Rectal smooth muscle tissue (tissue), 1 donor: ENCODE results near the gene SLC48A1.

ENCODE experiments used
- H3K27ac ChIP-seq: one replicate; pipeline ENCODE4 v1.7.0; 2013; ENCODE audit warnings: low read depth, low read length, inconsistent platforms
- H3K27me3 ChIP-seq: one replicate; pipeline ENCODE4 v1.7.0; 2013; ENCODE audit warnings: low read length; ENCODE audit not compliant: control insufficient read depth, insufficient read depth
- H3K36me3 ChIP-seq: one replicate; pipeline ENCODE4 v1.7.0; 2013; ENCODE audit warnings: low read length; ENCODE audit not compliant: control insufficient read depth, insufficient read depth
- H3K4me1 ChIP-seq: one replicate; pipeline ENCODE4 v1.7.0; 2013; ENCODE audit warnings: low read length; ENCODE audit not compliant: control insufficient read depth, insufficient read depth
- H3K4me3 ChIP-seq: one replicate; pipeline ENCODE4 v1.7.0; 2013; ENCODE audit warnings: low read length
- H3K9ac ChIP-seq: one replicate; pipeline ENCODE4 v1.7.0; 2013; ENCODE audit warnings: low read length

The SLC48A1 gene

GRCh38 chr12:47747126-47747525, 25.9 kb upstream of the SLC48A1 start:
- no peak overlapping the region for H3K27ac ChIP-seq
- H3K27me3 ChIP-seq = no peaks in the 10 kb centered on the region
- no peak overlapping the region for H3K4me3 ChIP-seq
- no peak overlapping the region for H3K9ac ChIP-seq
- H3K4me1 ChIP-seq = no peaks in the 10 kb centered on the region
- no peaks in the 10 kb centered on the region for H3K36me3 ChIP-seq

- H3K4me3 ChIP-seq = no peak overlapping the region
- H3K36me3 ChIP-seq = no peaks in the 10 kb centered on the region
- H3K9ac ChIP-seq = no peak overlapping the region
- no peaks in the 10 kb centered on the region for H3K4me1 ChIP-seq
- no peak overlapping the region for H3K27ac ChIP-seq
- no peaks in the 10 kb centered on the region for H3K27me3 ChIP-seq
Observed at GRCh38 chr12:47747596-47748506, 25.2 kb upstream of the SLC48A1 start.

GRCh38 chr12:47748507-47748828, 24.6 kb upstream of the SLC48A1 start:
- H3K27ac ChIP-seq = no peak overlapping the region
- H3K4me3 ChIP-seq = no peak overlapping the region
- no peak overlapping the region for H3K9ac ChIP-seq
- H3K4me1 ChIP-seq = no peaks in the 10 kb centered on the region
- no peaks in the 10 kb centered on the region for H3K27me3 ChIP-seq
- H3K36me3 ChIP-seq = no peaks in the 10 kb centered on the region

- Histone ChIP-seq H3K36me3 (no peaks in the 10 kb centered on the region), H3K4me1 (no peaks in the 10 kb centered on the region), H3K9ac (no peak overlapping the region), H3K4me3 (no peak overlapping the region), H3K27me3 (no peaks in the 10 kb centered on the region), H3K27ac (no peak overlapping the region)
Observed at GRCh38 chr12:47748899-47749298, 24.1 kb upstream of the SLC48A1 start.

- H3K36me3 ChIP-seq = no peaks in the 10 kb centered on the region
Observed at GRCh38 chr12:47750229-47750798, 22.7 kb upstream of the SLC48A1 start.

GRCh38 chr12:47750916-47751470, 22.0 kb upstream of the SLC48A1 start:
- Histone ChIP-seq H3K27me3 (no peaks in the 10 kb centered on the region), H3K4me3 (no peak overlapping the region), H3K4me1 (no peaks in the 10 kb centered on the region), H3K36me3 (no peaks in the 10 kb centered on the region), H3K9ac (no peak overlapping the region), H3K27ac (no peak overlapping the region)

More at GRCh38 chr12:47750229-47750798, 22.7 kb upstream of the SLC48A1 start:
- Histone ChIP-seq H3K9ac (no peak overlapping the region), H3K4me3 (no peak overlapping the region), H3K27ac (no peak overlapping the region), H3K27me3 (no peaks in the 10 kb centered on the region), H3K4me1 (no peaks in the 10 kb centered on the region)

GRCh38 chr12:47751561-47751960, 21.5 kb upstream of the SLC48A1 start:
- Histone ChIP-seq H3K27ac (no peak overlapping the region), H3K36me3 (no peaks in the 10 kb centered on the region), H3K9ac (no peak overlapping the region)

GRCh38 chr12:47752121-47752520, 20.9 kb upstream of the SLC48A1 start:
- H3K4me1 ChIP-seq = no peaks in the 10 kb centered on the region
- H3K27me3 ChIP-seq = no peaks in the 10 kb centered on the region
- H3K36me3 ChIP-seq = no peaks in the 10 kb centered on the region
- H3K27ac ChIP-seq = no peak overlapping the region
- no peak overlapping the region for H3K9ac ChIP-seq
- H3K4me3 ChIP-seq = no peak overlapping the region

More at GRCh38 chr12:47751561-47751960, 21.5 kb upstream of the SLC48A1 start:
- H3K4me1 ChIP-seq = no peaks in the 10 kb centered on the region
- no peak overlapping the region for H3K4me3 ChIP-seq
- no peaks in the 10 kb centered on the region for H3K27me3 ChIP-seq

GRCh38 chr12:47752552-47752951, 20.5 kb upstream of the SLC48A1 start:
- no peak overlapping the region for H3K27ac ChIP-seq
- H3K27me3 ChIP-seq = no peaks in the 10 kb centered on the region
- H3K36me3 ChIP-seq = no peaks in the 10 kb centered on the region
- no peak overlapping the region for H3K4me3 ChIP-seq
- H3K4me1 ChIP-seq = no peaks in the 10 kb centered on the region
- no peak overlapping the region for H3K9ac ChIP-seq

GRCh38 chr12:47753021-47754001, 19.7 kb upstream of the SLC48A1 start:
- Histone ChIP-seq H3K27ac (no peak overlapping the region), H3K36me3 (no peaks in the 10 kb centered on the region), H3K4me3 (no peak overlapping the region), H3K27me3 (no peaks in the 10 kb centered on the region), H3K4me1 (peaks cover 2% of the 10 kb centered on the region), H3K9ac (no peak overlapping the region)

GRCh38 chr12:47754126-47754525, 18.9 kb upstream of the SLC48A1 start:
- H3K4me1 ChIP-seq = peaks cover 5% of the 10 kb centered on the region
- H3K27ac ChIP-seq = no peak overlapping the region
- no peaks in the 10 kb centered on the region for H3K36me3 ChIP-seq
- no peak overlapping the region for H3K4me3 ChIP-seq
- no peak overlapping the region for H3K9ac ChIP-seq
- H3K27me3 ChIP-seq = no peaks in the 10 kb centered on the region

GRCh38 chr12:47754881-47755280, 18.2 kb upstream of the SLC48A1 start:
- Histone ChIP-seq H3K27me3 (no peaks in the 10 kb centered on the region), H3K9ac (no peak overlapping the region), H3K4me3 (no peak overlapping the region), H3K27ac (no peak overlapping the region), H3K4me1 (peaks cover 5% of the 10 kb centered on the region), H3K36me3 (no peaks in the 10 kb centered on the region)
